Neural progenitor cell (in vitro differentiated cells): ENCODE measurements around the gene SCN10A.

Experiments
- CTCF ChIP-seq: fragments of 200-600 bp; sonication (generic); IDR thresholded peaks from 2 replicates; pipeline ENCODE4 v1.5.1; 2017; ENCODE audit warnings: antibody characterized with exemption, mild to moderate bottlenecking
- EZH2 ChIP-seq: fragments of 200-600 bp; sonication (generic); IDR thresholded peaks from 2 replicates; pipeline ENCODE4 v1.6.1; 2017; ENCODE audit warnings: antibody characterized with exemption, mild to moderate bottlenecking, moderate library complexity
- EZH2phosphoT487 ChIP-seq: fragments of 200-600 bp; sonication (generic); IDR thresholded peaks from 2 replicates; pipeline ENCODE4 v1.6.1; 2017; ENCODE audit warnings: antibody characterized with exemption

GRCh38 chr3:38725726-38726419, 90.1 kb downstream of the SCN10A start:
- TF ChIP-seq EZH2 (no peak), CTCF (no peak), EZH2phosphoT487 (no peak)
